ENCODE results near the gene ESYT3.

Gene ESYT3

DNA sequence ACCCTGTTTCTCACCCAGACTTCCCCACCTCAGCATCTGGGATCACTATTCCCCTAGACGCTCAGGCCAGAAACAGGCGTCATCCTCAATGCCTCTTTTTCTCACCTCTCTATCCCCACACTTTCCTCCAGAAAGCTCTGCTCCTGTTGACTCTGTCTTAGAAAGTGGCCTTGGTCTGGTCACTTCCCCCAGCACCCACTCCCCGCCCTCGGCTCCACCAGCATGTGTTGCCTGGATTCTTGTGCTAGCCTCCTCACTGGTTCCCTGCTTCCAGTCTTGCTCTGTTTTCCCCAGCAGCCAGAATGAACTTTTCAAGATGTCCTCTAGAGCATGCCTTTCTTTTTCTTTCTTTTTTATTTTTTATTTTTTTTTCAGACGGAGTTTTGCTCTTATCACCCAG, 39.7 kb upstream of the ESYT3 start:
- TF ChIP-seq, protein P1, sequence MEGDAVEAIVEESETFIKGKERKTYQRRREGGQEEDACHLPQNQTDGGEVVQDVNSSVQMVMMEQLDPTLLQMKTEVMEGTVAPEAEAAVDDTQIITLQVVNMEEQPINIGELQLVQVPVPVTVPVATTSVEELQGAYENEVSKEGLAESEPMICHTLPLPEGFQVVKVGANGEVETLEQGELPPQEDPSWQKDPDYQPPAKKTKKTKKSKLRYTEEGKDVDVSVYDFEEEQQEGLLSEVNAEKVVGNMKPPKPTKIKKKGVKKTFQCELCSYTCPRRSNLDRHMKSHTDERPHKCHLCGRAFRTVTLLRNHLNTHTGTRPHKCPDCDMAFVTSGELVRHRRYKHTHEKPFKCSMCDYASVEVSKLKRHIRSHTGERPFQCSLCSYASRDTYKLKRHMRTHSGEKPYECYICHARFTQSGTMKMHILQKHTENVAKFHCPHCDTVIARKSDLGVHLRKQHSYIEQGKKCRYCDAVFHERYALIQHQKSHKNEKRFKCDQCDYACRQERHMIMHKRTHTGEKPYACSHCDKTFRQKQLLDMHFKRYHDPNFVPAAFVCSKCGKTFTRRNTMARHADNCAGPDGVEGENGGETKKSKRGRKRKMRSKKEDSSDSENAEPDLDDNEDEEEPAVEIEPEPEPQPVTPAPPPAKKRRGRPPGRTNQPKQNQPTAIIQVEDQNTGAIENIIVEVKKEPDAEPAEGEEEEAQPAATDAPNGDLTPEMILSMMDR (IDR thresholded peaks at IDR 0.05; ENCODE audit: borderline replicate concordance, control extremely low read depth, extremely low read depth, insufficient read depth, missing control alignments) = no peak
- DNase-seq (ENCODE audit: low spot score) = no peak

DNA sequence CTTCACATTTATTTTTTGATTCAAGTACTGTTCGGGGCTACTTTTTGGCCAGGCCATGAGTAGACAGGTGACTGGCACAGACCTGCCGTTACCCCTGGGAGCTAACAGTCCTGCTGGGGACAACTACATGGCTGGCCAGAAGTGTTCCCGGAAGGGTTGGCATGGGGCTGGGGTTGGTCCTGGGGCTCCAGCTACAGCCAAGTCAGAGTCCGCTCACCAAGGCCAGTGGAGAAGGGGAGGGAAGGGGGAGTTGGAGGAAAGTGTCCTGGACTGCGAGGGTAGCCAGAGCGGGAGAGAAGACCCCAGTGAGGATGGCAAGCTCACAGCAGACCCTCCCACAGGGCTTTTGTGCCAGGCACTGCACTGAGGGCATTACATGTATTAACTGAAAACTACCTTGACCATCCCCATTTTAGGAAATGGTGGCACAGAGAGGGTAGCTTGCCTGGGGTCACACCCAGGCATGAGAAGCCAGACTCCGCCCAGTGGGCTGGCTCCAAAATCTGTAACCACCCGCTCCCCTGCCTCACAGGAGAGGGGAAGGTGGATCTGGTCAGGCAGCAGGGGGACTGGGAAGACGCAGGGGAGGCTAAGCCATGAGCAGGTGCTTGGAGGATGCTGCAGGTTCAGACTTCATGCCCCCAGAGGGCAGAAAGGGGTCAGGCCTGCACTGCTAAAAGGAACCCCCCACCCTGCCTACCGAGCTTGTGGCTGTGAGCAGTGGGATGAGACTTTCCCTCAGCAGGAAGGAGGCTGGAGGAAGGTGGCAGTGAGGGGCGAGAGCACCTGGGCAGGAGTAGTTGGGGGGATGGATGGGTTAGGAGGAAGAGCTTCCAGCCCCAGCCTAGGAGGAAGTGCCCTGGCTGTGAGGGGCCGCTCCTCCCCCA, 38.3 kb upstream of the ESYT3 start:
- DNase-seq (ENCODE audit: low spot score) = no peak
- TF ChIP-seq, protein P1 (IDR thresholded peaks at IDR 0.05; ENCODE audit: borderline replicate concordance, control extremely low read depth, extremely low read depth, insufficient read depth, missing control alignments) = no peak
- in situ Hi-C loops (cut with MboI; ENCODE audit: low sequenced_read_pairs, unreplicated experiment) = no loop called here

More for the DNA sequence above, 39.7 kb upstream of the ESYT3 start:
- in situ Hi-C loops (cut with MboI; ENCODE audit: low sequenced_read_pairs, unreplicated experiment) = no loop called here

- TF ChIP-seq, protein P1 (IDR thresholded peaks at IDR 0.05; ENCODE audit: borderline replicate concordance, control extremely low read depth, extremely low read depth, insufficient read depth, missing control alignments) = no peak
- in situ Hi-C loops (cut with MboI; ENCODE audit: low sequenced_read_pairs, unreplicated experiment) = no loop called here
- DNase-seq (ENCODE audit: low spot score) = no peak
Observed at GRCh38 chr3:138396752-138397410, 37.5 kb upstream of the ESYT3 start.

DNA sequence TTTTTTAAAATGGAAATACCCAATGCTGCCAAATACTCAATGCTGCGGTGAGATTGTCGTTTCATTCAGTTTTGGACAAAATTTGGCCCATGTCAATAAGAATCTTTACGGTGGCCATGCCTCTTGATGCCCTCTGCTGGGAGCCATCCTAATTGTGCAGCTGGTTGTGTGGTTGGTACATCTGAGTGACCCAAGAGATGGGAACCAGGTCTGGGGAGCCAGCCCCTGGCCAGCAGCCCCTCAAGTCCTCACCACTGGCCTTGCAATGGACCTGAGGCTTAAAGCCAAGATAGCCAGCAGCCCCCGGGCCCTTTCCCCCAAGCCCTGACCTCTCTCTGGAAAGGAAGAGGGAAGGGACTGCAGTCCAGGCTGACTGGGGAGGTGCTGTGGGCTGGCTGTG, 36.4 kb upstream of the ESYT3 start:
- TF ChIP-seq, protein P1 (IDR thresholded peaks at IDR 0.05; ENCODE audit: borderline replicate concordance, control extremely low read depth, extremely low read depth, insufficient read depth, missing control alignments) = no peak
- in situ Hi-C loops (cut with MboI; ENCODE audit: low sequenced_read_pairs, unreplicated experiment) = no loop called here
- no peak for DNase-seq (ENCODE audit: low spot score)

GRCh38 chr3:138398791-138399575, 35.4 kb upstream of the ESYT3 start:
- TF ChIP-seq, protein P1 (IDR thresholded peaks at IDR 0.05; ENCODE audit: borderline replicate concordance, control extremely low read depth, extremely low read depth, insufficient read depth, missing control alignments) = no peak
- in situ Hi-C loops (cut with MboI; ENCODE audit: low sequenced_read_pairs, unreplicated experiment) = no loop called here
- DNase-seq (ENCODE audit: low spot score) = no peak

GRCh38 chr3:138399766-138400165, 34.6 kb upstream of the ESYT3 start:
- no peak for DNase-seq (ENCODE audit: low spot score)
- TF ChIP-seq, protein P1 (IDR thresholded peaks at IDR 0.05; ENCODE audit: borderline replicate concordance, control extremely low read depth, extremely low read depth, insufficient read depth, missing control alignments) = no peak
- in situ Hi-C loops (cut with MboI; ENCODE audit: low sequenced_read_pairs, unreplicated experiment) = no loop called here
